Activated gamma-delta T cell (primary cell): ENCODE data around the gene ALB.

Source experiments
- DNase-seq: peaks from one replicate; lab custom pipeline; 2025; lab: John Stamatoyannopoulos, UW

ALB gene

GRCh38 chr4:73451981-73452747 lies 48.1 kb downstream of the ALB start:
- DNase-seq = no peak

DNA sequence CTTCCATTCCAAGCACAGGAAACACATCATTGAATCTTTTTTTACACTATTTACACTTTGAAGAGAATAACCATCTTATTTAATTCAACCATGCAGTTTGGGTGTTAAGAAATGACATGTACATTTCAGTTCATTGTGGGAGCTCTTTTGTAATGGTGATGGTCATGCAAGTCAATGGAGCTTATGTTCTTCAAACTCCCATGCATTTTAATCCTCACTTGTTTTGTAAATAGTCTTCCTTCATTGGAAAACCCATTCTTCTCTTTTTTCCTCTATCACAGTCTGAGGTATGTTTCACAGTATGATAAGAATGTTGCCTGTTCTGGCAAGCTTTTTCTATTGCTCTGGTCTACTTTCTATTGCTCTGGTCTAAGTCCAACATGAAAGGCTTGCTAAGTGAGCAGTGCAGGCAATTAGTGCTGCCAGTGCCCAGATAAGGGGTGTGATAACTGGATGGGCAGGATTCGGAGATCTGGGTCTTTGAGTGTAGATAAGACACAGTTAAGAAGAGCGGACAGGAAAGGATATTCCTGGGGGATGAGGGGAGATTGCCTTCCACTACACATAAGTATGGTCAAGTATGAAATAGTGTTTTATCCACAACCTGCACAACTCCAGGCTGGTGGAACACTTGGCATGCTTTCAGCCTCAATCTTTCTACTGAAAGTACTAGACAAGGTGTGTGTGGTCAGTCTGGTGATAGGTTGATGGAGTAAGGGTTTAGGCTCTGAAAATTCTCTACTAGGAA lies 49.0 kb downstream of the ALB start:
- no peak for DNase-seq

- no peak for DNase-seq
These were observed 49.6 kb downstream of the ALB start for GRCh38 chr4:73453701-73454005.

DNA sequence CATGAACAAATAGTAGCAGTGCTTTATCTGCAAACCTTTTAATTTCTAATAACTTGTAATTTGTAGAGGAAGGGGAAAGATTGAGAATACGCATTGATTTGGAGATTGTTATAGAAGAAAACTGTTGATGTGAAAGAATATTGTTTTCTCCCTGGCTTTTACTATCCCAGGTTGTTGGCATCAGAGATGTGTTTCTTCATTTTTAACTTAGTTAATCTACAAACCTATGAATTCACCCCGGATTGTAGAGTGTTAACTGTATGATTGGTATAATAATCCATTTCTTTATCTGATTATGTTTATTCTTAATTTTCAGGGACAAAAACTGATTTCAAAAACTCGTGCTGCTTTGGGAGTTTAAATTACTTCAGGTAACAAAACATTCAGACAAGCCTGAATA lies 50.8 kb downstream of the ALB start:
- no peak for DNase-seq

DNA sequence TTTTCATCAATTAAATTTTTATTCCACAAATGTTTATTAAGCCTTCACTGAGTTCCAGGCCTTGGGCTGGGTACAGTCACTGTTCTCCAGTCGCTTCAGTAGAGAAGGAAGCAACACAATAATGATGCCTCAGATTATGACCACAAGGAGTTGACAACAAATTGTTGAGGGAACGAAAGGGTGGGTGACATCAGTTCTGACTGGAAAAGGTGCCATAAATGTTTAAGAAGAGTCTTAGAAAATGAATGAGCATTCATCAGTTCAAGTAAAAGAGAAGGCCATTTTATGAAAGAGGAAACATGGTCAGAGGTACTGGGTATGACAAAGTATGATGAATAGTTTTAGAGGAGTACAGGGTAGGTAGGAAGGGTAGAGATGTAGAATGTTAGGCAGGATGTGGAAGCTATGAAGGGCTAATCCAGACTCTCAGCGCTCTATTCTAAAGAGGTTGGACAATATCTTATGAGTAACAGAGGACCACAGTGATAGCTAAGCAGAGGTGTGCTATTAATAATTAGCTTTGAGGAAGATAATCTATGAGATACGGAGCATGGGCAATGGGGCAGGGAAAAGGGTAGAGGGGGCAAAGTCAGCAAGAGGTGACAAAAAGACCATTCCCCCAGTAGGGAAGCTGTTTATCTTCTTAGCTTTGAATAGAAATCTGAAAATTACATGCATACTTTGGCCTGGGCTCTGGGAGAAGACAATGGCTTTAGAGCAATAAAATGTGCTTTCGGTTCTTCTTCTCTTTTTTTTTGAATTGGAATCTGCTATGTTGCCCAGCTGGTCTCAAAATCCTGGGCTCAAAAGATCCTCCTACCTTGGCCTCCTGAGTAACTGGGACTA lies 52.3 kb downstream of the ALB start:
- no peak for DNase-seq

GRCh38 chr4:73458184-73459047 lies 54.3 kb downstream of the ALB start:
- no peak for DNase-seq

- DNase-seq = no peak
These were observed 54.9 kb downstream of the ALB start for GRCh38 chr4:73459048-73459421.

DNA sequence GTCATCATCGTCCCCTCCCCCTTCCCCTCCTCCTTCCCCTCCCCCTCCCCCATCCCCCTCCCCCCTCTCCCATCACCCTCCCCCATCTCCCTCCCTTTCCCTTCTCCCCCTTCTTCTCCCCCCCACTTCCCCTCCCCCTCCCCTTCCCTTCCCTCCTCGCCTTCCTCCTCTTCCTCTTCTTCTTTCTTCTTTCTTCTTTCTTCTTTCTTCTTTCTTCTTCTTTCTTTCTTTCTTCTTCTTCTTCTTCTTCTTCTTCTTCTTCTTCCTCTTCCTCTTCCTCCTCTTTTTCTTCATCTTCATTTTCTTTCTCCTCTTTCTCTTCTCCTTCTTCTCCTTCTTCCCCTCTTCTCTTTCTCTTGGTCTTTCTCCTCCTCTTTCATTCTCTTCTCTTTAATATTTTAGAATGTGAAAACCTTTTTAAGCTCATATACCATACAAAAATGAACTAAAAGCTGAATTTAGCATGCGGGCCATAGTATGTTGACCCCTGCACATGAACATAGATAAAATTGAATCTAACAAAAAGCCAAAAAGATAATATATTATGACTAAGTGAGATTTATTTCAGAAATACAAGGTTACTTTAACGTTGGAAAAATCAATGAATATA lies 56.9 kb downstream of the ALB start:
- no peak for DNase-seq

- no peak for DNase-seq
These were observed 64.1 kb downstream of the ALB start for GRCh38 chr4:73468170-73468569.

GRCh38 chr4:73470728-73471127 lies 66.6 kb downstream of the ALB start:
- DNase-seq = no peak
